Activated naive CD4-positive, alpha-beta T cell treated with anti-CD3 and anti-CD28 coated beads, Interleukin-2, amount 50 U/mL, for 24 hours (primary cell): ENCODE measurements around the gene ZFC3H1.
"Not testable (repeated sequence)": the region's sequence is repeated elsewhere in the genome, so short reads cannot be mapped to it uniquely, and the experiment has no call there.

Experiments
- H3K27ac Mint-ChIP-seq: one replicate; pipeline ENCODE4 v1.8.0; 2021; ENCODE audit warnings: mild to moderate bottlenecking, mixed read lengths
- H3K27me3 Mint-ChIP-seq: one replicate; pipeline ENCODE4 v1.8.0; 2021; ENCODE audit warnings: mixed read lengths
- H3K36me3 Mint-ChIP-seq: one replicate; pipeline ENCODE4 v1.8.0; 2021; ENCODE audit warnings: mixed read lengths
- H3K4me1 Mint-ChIP-seq: one replicate; pipeline ENCODE4 v1.8.0; 2021; ENCODE audit warnings: mixed read lengths
- H3K4me3 Mint-ChIP-seq: one replicate; pipeline ENCODE4 v1.8.0; 2021; ENCODE audit warnings: mild to moderate bottlenecking, mixed read lengths
- H3K9me3 Mint-ChIP-seq: one replicate; pipeline ENCODE4 v1.8.0; 2021; ENCODE audit warnings: mixed read lengths

Gene ZFC3H1

GRCh38 chr12:71584356-71584755, 79.3 kb downstream of the ZFC3H1 start:
- no peak overlapping the region for H3K27ac Mint-ChIP-seq
- peaks cover 3% of the 10 kb centered on the region for H3K36me3 Mint-ChIP-seq
- H3K4me3 Mint-ChIP-seq: no peak overlapping the region
- H3K4me1 Mint-ChIP-seq: no peaks in the 10 kb centered on the region
- peaks cover 7% of the 10 kb centered on the region for H3K27me3 Mint-ChIP-seq
- no peaks in the 10 kb centered on the region for H3K9me3 Mint-ChIP-seq

GRCh38 chr12:71582925-71583324, 80.7 kb downstream of the ZFC3H1 start:
- Mint-ChIP-seq H3K27ac (no peak overlapping the region), H3K9me3 (no peaks in the 10 kb centered on the region), H3K36me3 (peaks cover 3% of the 10 kb centered on the region), H3K4me3 (no peak overlapping the region), H3K27me3 (peaks cover 4% of the 10 kb centered on the region), H3K4me1 (no peaks in the 10 kb centered on the region)

GRCh38 chr12:71581206-71581605, 82.4 kb downstream of the ZFC3H1 start:
- Mint-ChIP-seq H3K4me1 (no peaks in the 10 kb centered on the region), H3K36me3 (peaks cover 3% of the 10 kb centered on the region), H3K27me3 (no peaks in the 10 kb centered on the region), H3K4me3 (no peak overlapping the region), H3K9me3 (no peaks in the 10 kb centered on the region), H3K27ac (no peak overlapping the region)

- no peaks in the 10 kb centered on the region for H3K36me3 Mint-ChIP-seq
- H3K4me3 Mint-ChIP-seq: no peak overlapping the region
- H3K4me1 Mint-ChIP-seq: no peaks in the 10 kb centered on the region
- H3K27ac Mint-ChIP-seq: no peak overlapping the region
- H3K27me3 Mint-ChIP-seq: peaks cover 2% of the 10 kb centered on the region
- H3K9me3 Mint-ChIP-seq: no peaks in the 10 kb centered on the region
Observed at GRCh38 chr12:71578694-71579258, 84.9 kb downstream of the ZFC3H1 start.

GRCh38 chr12:71576496-71576895, 87.2 kb downstream of the ZFC3H1 start:
- no peak overlapping the region for H3K4me3 Mint-ChIP-seq
- no peaks in the 10 kb centered on the region for H3K9me3 Mint-ChIP-seq
- H3K27me3 Mint-ChIP-seq: peaks cover 2% of the 10 kb centered on the region
- no peaks in the 10 kb centered on the region for H3K4me1 Mint-ChIP-seq
- H3K36me3 Mint-ChIP-seq: no peaks in the 10 kb centered on the region
- no peak overlapping the region for H3K27ac Mint-ChIP-seq

GRCh38 chr12:71569885-71570284, 93.8 kb downstream of the ZFC3H1 start:
- not testable (repeated sequence) for H3K4me3 Mint-ChIP-seq

GRCh38 chr12:71567537-71567936, 96.1 kb downstream of the ZFC3H1 start:
- H3K36me3 Mint-ChIP-seq: no peaks in the 10 kb centered on the region
- H3K4me1 Mint-ChIP-seq: no peaks in the 10 kb centered on the region
- H3K27me3 Mint-ChIP-seq: peaks cover 4% of the 10 kb centered on the region
- H3K9me3 Mint-ChIP-seq: no peaks in the 10 kb centered on the region
- H3K4me3 Mint-ChIP-seq: no peak overlapping the region
- no peak overlapping the region for H3K27ac Mint-ChIP-seq

More at GRCh38 chr12:71569885-71570284, 93.8 kb downstream of the ZFC3H1 start:
- not testable (repeated sequence) for H3K27me3 Mint-ChIP-seq, H3K9me3 Mint-ChIP-seq, H3K36me3 Mint-ChIP-seq, H3K27ac Mint-ChIP-seq, H3K4me1 Mint-ChIP-seq

- no peaks in the 10 kb centered on the region for H3K4me1 Mint-ChIP-seq
- H3K9me3 Mint-ChIP-seq: no peaks in the 10 kb centered on the region
- no peak overlapping the region for H3K27ac Mint-ChIP-seq
- H3K27me3 Mint-ChIP-seq: peaks cover 4% of the 10 kb centered on the region
- H3K4me3 Mint-ChIP-seq: no peak overlapping the region
- no peaks in the 10 kb centered on the region for H3K36me3 Mint-ChIP-seq
Observed at GRCh38 chr12:71566655-71567054, 97.0 kb downstream of the ZFC3H1 start.

GRCh38 chr12:71565535-71565934, 98.1 kb downstream of the ZFC3H1 start:
- Mint-ChIP-seq H3K4me3 (no peak overlapping the region), H3K36me3 (no peaks in the 10 kb centered on the region), H3K9me3 (no peaks in the 10 kb centered on the region), H3K4me1 (no peaks in the 10 kb centered on the region), H3K27ac (no peak overlapping the region), H3K27me3 (peaks cover 3% of the 10 kb centered on the region)

GRCh38 chr12:71562676-71563595, 100.7 kb downstream of the ZFC3H1 start:
- no peak overlapping the region for H3K27ac Mint-ChIP-seq
- H3K36me3 Mint-ChIP-seq: no peaks in the 10 kb centered on the region
- no peak overlapping the region for H3K4me3 Mint-ChIP-seq
- no peaks in the 10 kb centered on the region for H3K9me3 Mint-ChIP-seq
- no peaks in the 10 kb centered on the region for H3K4me1 Mint-ChIP-seq
- no peaks in the 10 kb centered on the region for H3K27me3 Mint-ChIP-seq
